Mesenchymal stem cell (in vitro differentiated cells and primary cell): ENCODE measurements around the gene ZYX.

ENCODE experiments used
- DNase-seq: peaks from one replicate; pipeline ENCODE4 v3.0.0-alpha.2; 2013
- H2AFZ ChIP-seq: one replicate; pipeline ENCODE4 v1.6.1; 2013; ENCODE audit warnings: low read depth, mild to moderate bottlenecking, control low read depth, inconsistent platforms, low read length, moderate library complexity
- H2AK5ac ChIP-seq: 2 replicates; pipeline ENCODE4 v1.6.1; 2013; ENCODE audit warnings: low read length, moderate library complexity, mild to moderate bottlenecking, inconsistent platforms; ENCODE audit not compliant: severe bottlenecking
- H2BK120ac ChIP-seq: one replicate; pipeline ENCODE4 v1.6.1; 2013; ENCODE audit warnings: low read depth, mild to moderate bottlenecking, inconsistent platforms, low read length, moderate library complexity
- H2BK12ac ChIP-seq, 2 experiments: one replicate each; pipeline ENCODE4 v1.6.1; 2013; ENCODE audit warnings: inconsistent platforms in 2 of 2, low read length in 2 of 2, mild to moderate bottlenecking in 2 of 2, moderate library complexity in 2 of 2, control low read depth in 1 of 2
- H2BK15ac ChIP-seq: one replicate; pipeline ENCODE4 v1.6.1; 2013; ENCODE audit warnings: mild to moderate bottlenecking, low read depth, inconsistent platforms; ENCODE audit not compliant: poor library complexity, severe bottlenecking
- H2BK5ac ChIP-seq: 2 replicates; pipeline ENCODE4 v1.6.1; 2013; ENCODE audit warnings: low read depth, mild to moderate bottlenecking, low read length, control low read depth, inconsistent platforms; ENCODE audit not compliant: poor library complexity, severe bottlenecking
- H3K14ac ChIP-seq, 2 experiments: one replicate each; pipeline ENCODE4 v1.6.1; 2013; ENCODE audit warnings: inconsistent platforms in 2 of 2, low read length in 2 of 2, control low read depth in 1 of 2, mild to moderate bottlenecking in 1 of 2, moderate library complexity in 1 of 2
- H3K18ac ChIP-seq, 2 experiments: one replicate each; pipeline ENCODE4 v1.6.1; 2013; ENCODE audit warnings: inconsistent platforms in 2 of 2, low read length in 2 of 2, control low read depth in 1 of 2, low read depth in 1 of 2, mild to moderate bottlenecking in 1 of 2
- H3K23ac ChIP-seq, 2 experiments: one replicate each; pipeline ENCODE4 v1.6.1; 2013; ENCODE audit warnings: inconsistent platforms in 2 of 2, low read length in 2 of 2, mild to moderate bottlenecking in 2 of 2, moderate library complexity in 2 of 2, control low read depth in 1 of 2
- H3K27ac ChIP-seq: 2 replicates; pipeline ENCODE4 v1.5.1; 2013; ENCODE audit warnings: mild to moderate bottlenecking, moderate library complexity, low read length, control low read depth, inconsistent platforms; ENCODE audit not compliant: poor library complexity, severe bottlenecking
- H3K27me3 ChIP-seq, 2 experiments: 2 replicates each; pipeline versions ENCODE4 v1.6.1 to v1.7.0; 2013; ENCODE audit warnings: low read length in 2 of 2, mild to moderate bottlenecking in 2 of 2, moderate library complexity in 2 of 2, control low read depth in 1 of 2, inconsistent platforms in 1 of 2; ENCODE audit not compliant: control insufficient read depth in 1 of 2, insufficient read depth in 1 of 2
- H3K36me3 ChIP-seq, 2 experiments: 2 replicates each; pipeline versions ENCODE4 v1.6.1 to v1.7.0; 2013; ENCODE audit warnings: low read length in 2 of 2, control low read depth in 1 of 2, inconsistent platforms in 1 of 2, low read depth in 1 of 2, mild to moderate bottlenecking in 1 of 2; ENCODE audit not compliant: insufficient read depth in 2 of 2, control insufficient read depth in 1 of 2
- H3K4ac ChIP-seq, 2 experiments: one replicate each; pipeline ENCODE4 v1.6.1; 2013; ENCODE audit warnings: inconsistent platforms in 2 of 2, low read length in 2 of 2, mild to moderate bottlenecking in 2 of 2, moderate library complexity in 2 of 2, control low read depth in 1 of 2, low read depth in 1 of 2
- H3K4me1 ChIP-seq: 2 replicates; pipeline ENCODE4 v1.6.1; 2013; ENCODE audit warnings: low read depth, low read length, control low read depth; ENCODE audit not compliant: control insufficient read depth, insufficient read depth
- H3K4me2 ChIP-seq: 2 replicates; pipeline ENCODE4 v1.6.1; 2013; ENCODE audit warnings: low read length, mild to moderate bottlenecking, inconsistent platforms; ENCODE audit not compliant: poor library complexity, severe bottlenecking
- H3K4me3 ChIP-seq, 2 experiments: 2 replicates each; pipeline versions ENCODE4 v1.5.1 to v1.7.0; 2013; ENCODE audit warnings: low read length in 2 of 2, mild to moderate bottlenecking in 2 of 2, control low read depth in 1 of 2, low read depth in 1 of 2; ENCODE audit not compliant: insufficient read depth in 1 of 2
- H3K79me1 ChIP-seq: replicated peaks from 2 replicates; pipeline ENCODE4 v1.6.1; 2013; ENCODE audit warnings: mild to moderate bottlenecking, control low read depth, low read length, inconsistent platforms; ENCODE audit not compliant: poor library complexity, severe bottlenecking
- H3K9ac ChIP-seq: 2 replicates; pipeline ENCODE4 v1.7.0; 2013; ENCODE audit warnings: mild to moderate bottlenecking, low read length, moderate library complexity
- H3K9me3 ChIP-seq: 2 replicates; pipeline ENCODE4 v1.7.0; 2013; ENCODE audit warnings: mild to moderate bottlenecking, low read length; ENCODE audit not compliant: control insufficient read depth
- H4K8ac ChIP-seq: one replicate; pipeline ENCODE4 v1.6.1; 2013; ENCODE audit warnings: inconsistent platforms, mild to moderate bottlenecking, low read length, moderate library complexity
- H4K91ac ChIP-seq: one replicate; pipeline ENCODE4 v1.6.1; 2013; ENCODE audit warnings: mild to moderate bottlenecking, low read length, inconsistent platforms
- WGBS: methylation state at CpG from one replicate; pipeline ENCODE4 v1.1.7; 2013; ENCODE audit warnings: mixed read lengths; 5-methylcytosine and 5-hydroxymethylcytosine counted together

Gene ZYX

DNA sequence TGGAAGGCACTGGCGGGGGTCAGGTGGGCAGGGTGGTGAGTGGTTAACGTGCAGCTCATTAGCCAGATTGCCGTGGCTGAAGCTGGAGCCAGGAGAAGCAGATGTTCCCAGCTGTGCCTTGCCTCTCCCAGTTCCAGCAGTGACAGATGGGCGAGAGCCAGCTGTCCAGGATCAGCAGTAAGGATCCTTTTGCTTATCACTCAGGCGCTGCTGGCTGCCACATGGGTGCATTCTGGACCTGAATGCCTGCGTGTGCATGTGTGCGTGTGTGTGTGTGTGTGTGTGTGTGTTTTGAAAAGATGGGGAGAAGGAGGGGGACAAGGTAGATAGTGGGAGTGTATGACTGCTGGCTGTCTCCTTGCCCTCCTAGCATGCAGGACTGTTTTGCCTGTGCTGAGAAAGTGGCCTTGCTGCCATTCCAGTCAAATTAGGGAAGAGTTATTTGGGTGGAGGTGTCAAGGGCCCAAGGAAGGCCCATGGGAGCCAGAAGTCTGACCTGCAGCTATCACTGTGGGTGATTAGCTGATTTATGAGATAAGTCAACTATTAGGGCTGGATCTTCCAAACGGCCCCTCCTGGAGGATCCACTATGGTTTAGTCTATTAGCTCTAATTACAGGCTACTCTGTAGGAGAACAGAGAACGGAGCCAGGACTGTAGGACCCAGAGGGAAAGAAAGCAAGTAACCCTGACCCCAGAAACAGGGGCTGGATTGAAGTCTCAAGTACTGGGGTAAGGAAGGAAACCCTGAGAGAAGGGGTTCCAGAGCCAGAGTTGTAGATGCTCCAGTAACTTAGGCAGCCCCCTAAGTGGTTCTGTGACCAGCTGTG, 24.2 kb downstream of the ZYX start:
- Histone ChIP-seq H2BK120ac (no peak overlapping the region), H3K4me3 (no peak overlapping the region), H2BK15ac (no peak overlapping the region), H3K9ac (no peak overlapping the region), H3K27me3 (peaks cover 0 to 41% of the 10 kb centered on the region in 2 experiments), H2AFZ (no peak overlapping the region), H2AK5ac (no peak overlapping the region), H3K14ac (no peak overlapping the region), H4K8ac (no peak overlapping the region), H3K27ac (no peak overlapping the region), H3K4ac (no peak overlapping the region), H3K9me3 (no peaks in the 10 kb centered on the region), H2BK12ac (no peak overlapping the region), H4K91ac (no peak overlapping the region), H3K4me2 (no peak overlapping the region), H3K79me1 (no peaks in the 10 kb centered on the region), H2BK5ac (no peak overlapping the region), H3K18ac (no peak overlapping the region), H3K4me1 (peaks cover 14% of the 10 kb centered on the region), H3K36me3 (no peaks in the 10 kb centered on the region), H3K23ac (no peak overlapping the region)
- 31% methylated on average over 8 of the region's 9 CpGs for WGBS
- DNase-seq: peak; percentile 76

DNA sequence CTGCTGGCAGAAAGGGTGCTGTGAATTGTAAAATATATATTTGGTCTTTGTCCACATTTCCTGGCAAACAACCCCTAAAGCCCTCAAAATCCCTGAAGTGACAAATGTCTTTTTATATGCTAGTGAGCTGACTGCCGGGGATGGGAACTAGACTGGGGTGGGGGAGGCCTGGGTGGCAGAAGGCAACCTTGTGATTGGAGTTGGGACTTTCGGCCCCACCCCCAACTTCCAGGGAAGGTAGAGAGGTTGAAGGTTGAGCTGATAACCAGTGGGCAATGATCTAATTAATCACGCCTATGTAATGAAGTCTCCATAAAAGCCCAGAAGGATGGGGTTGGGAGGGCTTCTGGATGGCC, 24.8 kb downstream of the ZYX start:
- DNase-seq: no peak
- Histone ChIP-seq H2BK15ac (no peak overlapping the region), H2BK120ac (no peak overlapping the region), H2AFZ (no peak overlapping the region), H3K18ac (no peak overlapping the region), H3K4me3 (no peak overlapping the region), H3K79me1 (no peaks in the 10 kb centered on the region), H4K91ac (no peak overlapping the region), H3K23ac (no peak overlapping the region), H2BK12ac (no peak overlapping the region), H3K14ac (no peak overlapping the region), H3K4ac (no peak overlapping the region), H3K4me1 (peaks cover 14% of the 10 kb centered on the region), H3K36me3 (no peaks in the 10 kb centered on the region), H2BK5ac (no peak overlapping the region), H4K8ac (no peak overlapping the region), H3K27ac (no peak overlapping the region), H3K27me3 (peaks cover 0 to 46% of the 10 kb centered on the region in 2 experiments), H3K9ac (no peak overlapping the region), H3K4me2 (no peak overlapping the region), H2AK5ac (no peak overlapping the region), H3K9me3 (no peaks in the 10 kb centered on the region)
- 71% methylated on average over 3 of the region's 3 CpGs for WGBS

DNA sequence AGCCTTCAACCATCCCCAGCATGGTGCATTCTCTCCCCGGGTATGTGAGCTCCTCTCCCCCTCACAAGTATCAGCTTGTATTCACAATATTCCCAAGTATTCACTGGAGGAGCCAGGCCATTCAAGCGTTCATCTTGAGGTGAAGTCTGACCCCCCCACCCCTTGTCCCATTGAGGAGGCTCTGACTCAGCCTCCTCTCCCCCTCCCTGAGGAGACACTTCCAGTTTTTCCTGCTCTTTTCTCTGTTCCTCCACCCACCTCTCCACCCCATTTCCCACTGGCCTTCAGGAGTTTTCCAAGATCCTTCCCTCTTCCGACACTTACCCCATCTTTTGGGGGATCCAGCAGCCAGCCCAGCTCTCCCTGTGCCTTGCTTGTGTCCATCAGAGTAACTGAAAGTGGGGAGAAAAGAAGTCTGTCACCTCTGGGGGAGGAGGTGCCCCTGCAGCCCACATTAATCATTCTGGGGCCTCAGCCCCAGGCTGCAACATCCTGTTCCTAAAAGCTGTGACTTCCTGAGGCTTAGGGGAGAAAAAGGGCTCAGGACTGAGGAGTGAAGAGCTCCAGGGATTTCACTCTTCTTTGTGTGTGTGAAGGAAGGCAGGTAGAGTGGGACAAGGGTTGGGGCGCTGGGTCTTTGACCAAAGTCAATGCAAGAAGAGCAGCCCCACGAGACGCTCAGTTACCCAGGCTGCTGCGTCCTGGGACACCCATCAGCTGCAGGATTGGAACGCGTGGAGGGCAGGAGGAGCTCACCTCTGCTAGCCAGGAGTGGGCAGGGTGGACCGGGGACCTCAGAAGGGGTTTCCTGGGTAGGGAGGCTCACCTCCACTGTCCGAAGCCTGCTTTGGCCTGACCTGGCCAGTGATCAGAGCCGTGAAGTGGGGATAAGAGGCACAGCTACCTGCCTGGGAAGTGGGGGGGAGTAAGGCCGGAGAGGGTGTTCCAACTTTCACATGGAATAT, 26.4 kb downstream of the ZYX start:
- no peak for DNase-seq
- Histone ChIP-seq H4K8ac (no peak overlapping the region), H3K27ac (no peak overlapping the region), H2BK15ac (no peak overlapping the region), H3K23ac (no peak overlapping the region), H2BK5ac (no peak overlapping the region), H2AFZ (peak overlapping the region; percentile 36), H3K9ac (no peak overlapping the region), H3K4me3 (no peak overlapping the region), H2AK5ac (no peak overlapping the region), H3K79me1 (no peaks in the 10 kb centered on the region), H3K18ac (peak overlapping the region in 1 of 2 experiments; percentile 3), H4K91ac (peak overlapping the region; percentile 53), H2BK120ac (no peak overlapping the region), H3K14ac (peak overlapping the region in 1 of 2 experiments; percentile 12), H2BK12ac (peak overlapping the region in 1 of 2 experiments; percentile 16), H3K36me3 (no peaks in the 10 kb centered on the region), H3K4ac (no peak overlapping the region), H3K27me3 (peaks cover 0 to 52% of the 10 kb centered on the region in 2 experiments), H3K4me1 (peaks cover 14% of the 10 kb centered on the region), H3K9me3 (no peaks in the 10 kb centered on the region), H3K4me2 (no peak overlapping the region)
- 20% methylated on average over 12 of the region's 13 CpGs for WGBS

DNA sequence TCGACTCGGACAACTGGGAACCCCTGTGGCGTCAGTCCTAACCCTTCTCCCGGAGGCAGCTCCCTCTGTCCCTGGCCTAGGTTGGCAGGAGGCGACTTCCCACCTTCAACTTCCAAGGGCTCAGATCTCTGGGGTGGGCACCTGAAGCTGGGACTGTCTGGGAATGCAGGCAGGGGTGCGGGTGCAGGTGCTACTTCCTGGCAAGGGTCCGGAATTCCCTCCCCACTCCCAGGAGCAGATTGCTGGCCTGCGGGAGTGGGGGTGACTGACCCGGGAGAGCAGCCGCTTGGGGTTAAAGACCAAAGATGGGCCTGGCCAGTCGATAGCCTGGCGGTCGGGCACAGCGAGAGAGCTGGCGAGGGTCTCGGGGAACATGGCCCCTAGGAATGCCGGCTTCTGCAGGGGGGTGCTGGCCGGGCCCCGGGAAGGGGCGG, 27.1 kb downstream of the ZYX start:
- no peak overlapping the region for H3K14ac ChIP-seq
- no peak overlapping the region for H3K23ac ChIP-seq
- H2BK120ac ChIP-seq: no peak overlapping the region
- no peak overlapping the region for H3K4ac ChIP-seq
- no peak for DNase-seq
- peak overlapping the region in 1 of 2 experiments; percentile 3 for H3K18ac ChIP-seq
- H3K4me3 ChIP-seq: no peak overlapping the region
- 7% methylated on average over 18 of the region's 20 CpGs for WGBS
- H4K8ac ChIP-seq: peak overlapping the region; percentile 27
- no peaks in the 10 kb centered on the region for H3K36me3 ChIP-seq
- peaks cover 14% of the 10 kb centered on the region for H3K4me1 ChIP-seq
- no peaks in the 10 kb centered on the region for H3K79me1 ChIP-seq
- H3K27me3 ChIP-seq: peaks cover 0 to 58% of the 10 kb centered on the region in 2 experiments
- H3K9ac ChIP-seq: no peak overlapping the region
- peak overlapping the region; percentile 44 for H2BK15ac ChIP-seq
- H3K9me3 ChIP-seq: no peaks in the 10 kb centered on the region
- H3K27ac ChIP-seq: no peak overlapping the region
- H2BK5ac ChIP-seq: no peak overlapping the region
- no peak overlapping the region for H4K91ac ChIP-seq
- no peak overlapping the region for H2AK5ac ChIP-seq
- no peak overlapping the region for H3K4me2 ChIP-seq
- H2BK12ac ChIP-seq: peak overlapping the region in 1 of 2 experiments; percentile 16
- peak overlapping the region; percentile 36 for H2AFZ ChIP-seq
